ENCODE data around the gene LAMA2.

GRCh38 chr6:129016844-129017243 is 133.9 kb downstream of the LAMA2 start:
- TF ChIP-seq FOXA1 (IDR thresholded peaks at IDR 0.05) (no peak), BHLHE40 (IDR thresholded peaks at IDR 0.05; ENCODE audit: borderline replicate concordance) (no peak), HDGF (IDR thresholded peaks at IDR 0.05; ENCODE audit: borderline replicate concordance) (no peak), NFRKB (IDR thresholded peaks at IDR 0.05) (no peak), SP1 (IDR thresholded peaks at IDR 0.05) (no peak), ARNT (IDR thresholded peaks at IDR 0.05) (no peak), TARDBP (IDR thresholded peaks at IDR 0.05) (no peak), FOXM1 (IDR thresholded peaks at IDR 0.05; ENCODE audit: borderline replicate concordance) (no peak), LEF1 (IDR thresholded peaks at IDR 0.05; ENCODE audit: borderline replicate concordance) (no peak)
